Psoas muscle (tissue), 8 donors: ENCODE measurements around the gene ATF1. TPM values are rescaled to one million over a fixed set of nuclear protein-coding genes. Genes with fewer than 3 reads are reported as not detected.
"Not testable (repeated sequence)": the region's sequence is repeated elsewhere in the genome, so short reads cannot be mapped to it uniquely, and the experiment has no call there.

Source experiments
- ATAC-seq, 4 donors: fragments of 200-7000 bp; cut with Tn5 transposase; one replicate each; pipeline ENCODE4 v1.9.1; 2020; ENCODE audit warnings: moderate library complexity in 3 of 4, mild to moderate bottlenecking in 2 of 4
- DNase-seq, 2 donors: peaks; one replicate each; pipeline ENCODE4 v3.0.0-alpha.2; 2020
- H3K27ac ChIP-seq: fragments of 200-600 bp; one replicate; pipeline ENCODE4 v1.8.0; 2022
- H3K27me3 ChIP-seq, 3 donors: fragments of 200-600 bp in 1 of 3; one replicate each; pipeline versions ENCODE4 v1.6.1 to v1.8.0; 2013 to 2022; ENCODE audit warnings: low read length in 2 of 3, mild to moderate bottlenecking in 2 of 3, moderate library complexity in 1 of 3; ENCODE audit not compliant: insufficient read depth in 3 of 3
- H3K36me3 ChIP-seq, 2 donors: fragments of 200-600 bp in 1 of 2; one replicate each; pipeline versions ENCODE4 v1.6.1 to v1.8.0; 2013 to 2022; ENCODE audit warnings: low read depth in 1 of 2, mild to moderate bottlenecking in 1 of 2, moderate library complexity in 1 of 2; ENCODE audit not compliant: insufficient read depth in 1 of 2
- H3K4me1 ChIP-seq: fragments of 200-600 bp; one replicate; pipeline ENCODE4 v1.8.0; 2022
- H3K4me3 ChIP-seq: fragments of 200-600 bp; one replicate; pipeline ENCODE4 v1.8.0; 2022; ENCODE audit warnings: mild to moderate bottlenecking
- H3K9me3 ChIP-seq: fragments of 200-600 bp; one replicate; pipeline ENCODE4 v1.8.0; 2022
- WGBS, 3 donors: extraction: QIAGEN DNeasy Blood & Tissue Kit; methylation state at CpG; one replicate each; pipeline versions ENCODE4 v1.1.6 to v1.1.7; 2013; 5-methylcytosine and 5-hydroxymethylcytosine counted together
- intact Hi-C, 2 donors: fragments of 100-400 bp; cut with DNase I; formaldehyde crosslinking; loops; one replicate each; pipeline versions ENCODE4 v1.11.0 to v1.14.2; 2022
- polyA plus RNA-seq, 3 donors: library from polyadenylated mRNA; stranded (reverse); fragments of 200-250 nt; gene quantifications; one replicate each; pipeline ENCODE4 v1.2.3, GENCODE V29; 2013
- total RNA-seq, 4 donors: library from RNA; stranded (reverse); fragmentation: NEBNext Ultra II Directional in 2 of 4; extraction: Animal tissue kit (Norgen Biotek cat#: 25700) in 2 of 4; gene quantifications; one replicate each; pipeline versions ENCODE4 v1.2.1 to v1.2.4, GENCODE V29; 2021 to 2023
- TF ChIP-seq, protein P1 (sequence below): fragments of 200-600 bp; IDR thresholded peaks from one replicate; pipeline ENCODE4 v1.8.0; 2022; ENCODE audit warnings: antibody characterized with exemption
- donor health status: healthy with polysubstance abuse.
- donor health status: DM: no; HTN: no; CAD: no; lungs with moderate emphysema.
- donor health status: Bipolar disorder and iron deficiency.
- donor health status: healthy.
- donor health status: DM: yes; HTN: yes; CAD: no.
- donor health status: DM: no; HTN: no; CAD: no.
- donor health status: DM: no; HTN: no; CAD: no.
- donor health status: DM: yes; HTN: yes; CAD: no.

The ATF1 gene
- total and polyA plus RNA-seq, 7 donors, result 20.8 to 72.5 (median 41.3) TPM

DNA sequence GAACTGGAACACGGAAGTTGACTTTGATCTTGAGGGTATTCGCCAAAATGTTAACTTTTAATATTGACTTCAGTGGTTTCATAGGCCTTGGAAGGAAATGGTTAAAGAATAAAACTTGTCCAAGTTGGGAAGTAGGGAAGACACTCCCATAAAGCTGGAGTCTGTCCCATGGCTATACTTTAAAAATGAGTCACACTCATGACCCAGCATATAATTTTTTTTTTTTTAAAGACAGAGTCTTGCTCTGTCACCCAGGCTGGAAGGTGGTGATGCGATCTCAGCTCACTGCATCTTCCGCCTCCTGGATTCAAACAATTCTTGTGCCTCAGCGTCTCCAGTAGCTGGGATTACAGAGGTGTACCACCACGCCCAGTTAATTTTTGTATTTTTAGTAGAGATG lies 98.4 kb downstream of the ATF1 start:
- ATAC-seq, result no peak

DNA sequence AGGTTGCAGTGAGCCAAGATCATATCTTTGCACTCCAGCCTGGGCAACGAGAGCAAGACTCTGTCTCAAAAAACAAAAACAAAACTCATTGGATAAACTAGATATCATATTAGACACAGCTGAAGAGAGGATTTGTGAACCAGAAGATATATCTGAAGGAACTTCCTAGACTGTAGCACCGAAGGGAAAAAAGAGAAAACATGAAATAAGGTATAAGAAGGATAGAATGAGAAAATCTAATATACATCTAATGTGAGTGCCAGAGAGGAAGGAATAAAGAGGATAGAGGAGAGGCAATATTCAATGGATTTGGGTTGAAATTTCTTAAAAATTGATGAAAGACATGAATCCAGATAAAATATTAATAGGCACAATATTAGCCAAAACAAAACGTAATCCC lies 101.4 kb downstream of the ATF1 start:
- Histone ChIP-seq H3K9me3 (no peaks in the 10 kb centered on the region), H3K4me3 (no peak overlapping the region), H3K27me3 (no peaks in the 10 kb centered on the region), H3K36me3 (no peaks in the 10 kb centered on the region), H3K4me1 (no peaks in the 10 kb centered on the region), H3K27ac (no peak overlapping the region)
- WGBS, 3 donors, result 85 to 92% (median 87%) methylated on average over 3 of the region's 3 CpGs
- intact Hi-C loops, result no loop called here
- TF ChIP-seq, protein P1, sequence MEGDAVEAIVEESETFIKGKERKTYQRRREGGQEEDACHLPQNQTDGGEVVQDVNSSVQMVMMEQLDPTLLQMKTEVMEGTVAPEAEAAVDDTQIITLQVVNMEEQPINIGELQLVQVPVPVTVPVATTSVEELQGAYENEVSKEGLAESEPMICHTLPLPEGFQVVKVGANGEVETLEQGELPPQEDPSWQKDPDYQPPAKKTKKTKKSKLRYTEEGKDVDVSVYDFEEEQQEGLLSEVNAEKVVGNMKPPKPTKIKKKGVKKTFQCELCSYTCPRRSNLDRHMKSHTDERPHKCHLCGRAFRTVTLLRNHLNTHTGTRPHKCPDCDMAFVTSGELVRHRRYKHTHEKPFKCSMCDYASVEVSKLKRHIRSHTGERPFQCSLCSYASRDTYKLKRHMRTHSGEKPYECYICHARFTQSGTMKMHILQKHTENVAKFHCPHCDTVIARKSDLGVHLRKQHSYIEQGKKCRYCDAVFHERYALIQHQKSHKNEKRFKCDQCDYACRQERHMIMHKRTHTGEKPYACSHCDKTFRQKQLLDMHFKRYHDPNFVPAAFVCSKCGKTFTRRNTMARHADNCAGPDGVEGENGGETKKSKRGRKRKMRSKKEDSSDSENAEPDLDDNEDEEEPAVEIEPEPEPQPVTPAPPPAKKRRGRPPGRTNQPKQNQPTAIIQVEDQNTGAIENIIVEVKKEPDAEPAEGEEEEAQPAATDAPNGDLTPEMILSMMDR, result no peak
- no peak for ATAC-seq
- DNase-seq, result no peak

More for the DNA sequence above, 98.4 kb downstream of the ATF1 start:
- Histone ChIP-seq H3K9me3 (no peaks in the 10 kb centered on the region), H3K4me1 (no peaks in the 10 kb centered on the region), H3K36me3 (no peaks in the 10 kb centered on the region), H3K27ac (no peak overlapping the region), H3K27me3 (no peaks in the 10 kb centered on the region), H3K4me3 (no peak overlapping the region)
- DNase-seq, result no peak
- intact Hi-C loops, result no loop called here
- TF ChIP-seq, protein P1, result no peak
- 90 to 91% (median 91%) methylated on average over 6 of the region's 6 CpGs for WGBS, 3 donors

DNA sequence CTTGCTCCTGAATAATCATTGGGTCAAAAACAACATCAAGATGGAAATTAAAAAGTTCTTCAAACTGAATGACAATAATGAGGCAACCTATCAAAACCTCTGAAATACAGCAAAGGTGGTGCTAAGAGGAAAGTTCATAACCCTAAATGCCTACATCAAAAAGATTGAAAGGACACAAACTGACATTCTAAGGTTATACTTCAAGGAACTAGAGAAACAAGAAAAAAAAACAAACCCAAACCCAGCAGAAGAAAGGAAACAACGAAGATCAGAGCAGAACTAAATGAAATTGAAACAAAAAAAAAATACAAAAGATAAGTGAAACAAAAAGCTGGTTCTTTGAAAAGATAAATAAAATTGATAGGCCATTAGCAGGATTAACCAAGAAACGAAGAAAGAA lies 105.0 kb downstream of the ATF1 start:
- ATAC-seq, H3K4me3 ChIP-seq, DNase-seq, H3K27me3 ChIP-seq, H3K9me3 ChIP-seq, H3K27ac ChIP-seq, H3K4me1 ChIP-seq, intact Hi-C loops, H3K36me3 ChIP-seq: not testable (repeated sequence)
- WGBS, 3 donors, result 26 to 60% (median 51%) methylated on average over 2 of the region's 2 CpGs

Other genes with a start within 250 kb of the ATF1 start
- gene TMPRSS12, start 78.8 kb downstream of the ATF1 start, total RNA-seq, result not detected
- not detected for gene TMPRSS12, start 78.8 kb downstream of the ATF1 start, polyA plus RNA-seq
- not detected for gene HIGD1C, start 188.4 kb downstream of the ATF1 start, total RNA-seq
- not detected for gene HIGD1C, start 188.4 kb downstream of the ATF1 start, polyA plus RNA-seq